ENCODE data around the gene CAV2.

CAV2 gene

DNA sequence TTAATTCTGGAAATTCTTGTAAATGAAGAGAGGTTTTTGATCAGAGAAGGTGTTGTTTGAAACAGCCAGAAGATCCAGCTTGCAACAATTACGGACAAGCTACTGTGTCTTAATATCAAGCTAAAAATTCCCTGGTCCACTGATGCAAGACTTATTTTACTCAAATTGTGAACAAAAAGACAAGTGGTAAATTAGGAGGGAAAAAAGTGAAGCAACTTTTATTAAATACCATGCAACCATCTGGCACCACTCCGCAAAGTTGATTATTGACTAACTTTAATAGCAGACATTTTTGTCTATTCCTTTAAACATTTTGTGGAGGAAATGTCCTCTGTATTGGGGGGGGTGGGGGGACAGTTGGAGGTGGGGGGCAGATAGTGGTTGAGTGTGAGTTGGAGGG is 5.1 kb upstream of the CAV2 start:
- DNase-seq (ENCODE audit: extremely low read depth, low read depth), result no peak
- TF ChIP-seq, protein P1, sequence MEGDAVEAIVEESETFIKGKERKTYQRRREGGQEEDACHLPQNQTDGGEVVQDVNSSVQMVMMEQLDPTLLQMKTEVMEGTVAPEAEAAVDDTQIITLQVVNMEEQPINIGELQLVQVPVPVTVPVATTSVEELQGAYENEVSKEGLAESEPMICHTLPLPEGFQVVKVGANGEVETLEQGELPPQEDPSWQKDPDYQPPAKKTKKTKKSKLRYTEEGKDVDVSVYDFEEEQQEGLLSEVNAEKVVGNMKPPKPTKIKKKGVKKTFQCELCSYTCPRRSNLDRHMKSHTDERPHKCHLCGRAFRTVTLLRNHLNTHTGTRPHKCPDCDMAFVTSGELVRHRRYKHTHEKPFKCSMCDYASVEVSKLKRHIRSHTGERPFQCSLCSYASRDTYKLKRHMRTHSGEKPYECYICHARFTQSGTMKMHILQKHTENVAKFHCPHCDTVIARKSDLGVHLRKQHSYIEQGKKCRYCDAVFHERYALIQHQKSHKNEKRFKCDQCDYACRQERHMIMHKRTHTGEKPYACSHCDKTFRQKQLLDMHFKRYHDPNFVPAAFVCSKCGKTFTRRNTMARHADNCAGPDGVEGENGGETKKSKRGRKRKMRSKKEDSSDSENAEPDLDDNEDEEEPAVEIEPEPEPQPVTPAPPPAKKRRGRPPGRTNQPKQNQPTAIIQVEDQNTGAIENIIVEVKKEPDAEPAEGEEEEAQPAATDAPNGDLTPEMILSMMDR (IDR thresholded peaks at IDR 0.05; ENCODE audit: low read depth, low read length), result no peak

DNA sequence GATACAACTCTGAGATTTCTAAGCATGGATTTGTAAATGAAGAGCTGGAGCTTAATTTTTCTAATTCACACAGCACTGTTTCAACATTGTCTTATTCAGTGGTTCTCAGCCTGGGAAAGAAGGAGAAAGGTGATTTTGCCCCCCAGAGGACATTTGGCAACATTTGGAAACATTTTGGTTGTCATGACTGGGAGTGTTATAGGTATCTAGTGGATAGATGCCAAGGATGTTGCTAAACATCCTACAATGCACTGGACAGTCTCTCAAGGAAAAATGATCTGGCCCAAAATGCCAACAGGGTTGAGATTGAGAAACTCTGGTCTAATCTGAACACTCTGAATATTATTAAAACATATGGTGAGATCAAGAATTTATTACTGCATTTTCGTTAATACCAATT is 3.8 kb upstream of the CAV2 start:
- DNase-seq (ENCODE audit: extremely low read depth, low read depth), result no peak
- TF ChIP-seq, protein P1 (IDR thresholded peaks at IDR 0.05; ENCODE audit: low read depth, low read length), result no peak; the same call in none of the 2 replicates

DNA sequence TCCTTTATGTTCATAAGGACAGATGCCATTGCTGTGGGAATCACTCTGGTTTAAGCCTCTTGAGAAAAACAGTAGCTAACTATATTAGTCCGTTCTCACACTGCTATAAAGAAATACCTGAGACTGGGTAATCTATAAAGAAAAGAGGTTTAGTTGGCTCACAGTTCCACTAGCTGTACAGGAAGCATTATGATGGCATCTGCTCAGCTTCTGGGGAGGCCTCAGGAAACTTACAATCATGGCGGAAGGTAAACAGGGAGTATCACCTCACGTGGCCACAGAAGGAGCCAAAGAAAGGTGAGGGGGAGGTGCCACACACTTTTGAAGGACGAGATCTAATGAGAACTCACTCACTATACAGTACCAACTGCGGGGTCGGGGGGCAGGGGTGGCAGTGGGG is 2.9 kb upstream of the CAV2 start:
- TF ChIP-seq, protein P1 (IDR thresholded peaks at IDR 0.05; ENCODE audit: low read depth, low read length), result no peak
- DNase-seq (ENCODE audit: extremely low read depth, low read depth), result no peak

DNA sequence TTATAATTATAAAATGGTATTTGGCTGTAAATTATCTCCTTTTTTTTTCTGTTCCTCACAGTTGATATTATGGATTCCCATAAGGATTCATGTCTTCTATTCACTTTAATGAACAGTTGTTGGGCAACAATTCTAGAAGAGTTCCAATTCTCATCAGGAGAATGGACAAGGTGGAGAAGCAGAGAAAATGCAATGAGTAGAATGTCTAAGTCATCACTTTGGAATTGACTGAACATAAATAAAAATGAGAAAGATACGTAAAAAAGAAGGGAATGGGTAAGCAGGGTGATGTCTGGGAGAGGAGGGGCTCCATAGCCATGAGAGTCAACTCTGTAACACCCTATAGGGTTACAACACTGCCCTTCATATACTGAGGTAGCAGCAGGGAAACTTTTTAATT is 1.8 kb upstream of the CAV2 start:
- DNase-seq (ENCODE audit: extremely low read depth, low read depth), result no peak
- TF ChIP-seq, protein P1 (IDR thresholded peaks at IDR 0.05; ENCODE audit: low read depth, low read length), result no peak

DNA sequence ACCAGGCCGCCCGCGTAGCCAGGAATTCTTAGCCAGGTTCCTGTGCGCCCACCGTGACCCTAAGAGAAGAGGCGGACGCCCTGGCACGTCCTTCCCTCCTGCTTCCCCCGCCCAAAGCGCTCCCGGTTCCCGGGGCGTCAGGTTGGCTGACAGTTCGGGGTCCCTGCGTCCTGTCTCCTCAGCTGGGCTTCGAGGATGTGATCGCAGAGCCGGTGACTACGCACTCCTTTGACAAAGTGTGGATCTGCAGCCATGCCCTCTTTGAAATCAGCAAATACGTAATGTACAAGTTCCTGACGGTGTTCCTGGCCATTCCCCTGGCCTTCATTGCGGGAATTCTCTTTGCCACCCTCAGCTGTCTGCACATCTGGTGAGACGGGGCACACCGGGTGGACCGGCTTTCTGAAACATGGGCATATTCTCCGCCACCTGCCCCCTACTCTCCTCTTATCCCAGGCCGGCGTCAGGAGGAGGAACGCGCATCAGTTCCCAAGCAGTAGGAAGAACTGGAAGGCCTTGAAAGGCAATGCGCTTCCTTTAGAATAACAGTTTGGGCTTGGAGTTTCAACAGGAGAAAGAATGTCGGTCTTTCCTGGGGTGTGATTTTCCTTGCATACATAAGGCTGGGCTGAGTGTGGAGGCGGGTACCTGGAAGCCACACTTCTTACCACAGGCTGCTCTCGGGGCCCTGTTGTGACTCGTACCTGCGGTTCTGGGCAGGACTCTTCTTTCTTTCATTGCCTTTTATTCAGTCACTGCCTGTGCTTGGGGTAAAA is 728 bp downstream of the CAV2 start:
- DNase-seq (ENCODE audit: extremely low read depth, low read depth), result no peak

DNA sequence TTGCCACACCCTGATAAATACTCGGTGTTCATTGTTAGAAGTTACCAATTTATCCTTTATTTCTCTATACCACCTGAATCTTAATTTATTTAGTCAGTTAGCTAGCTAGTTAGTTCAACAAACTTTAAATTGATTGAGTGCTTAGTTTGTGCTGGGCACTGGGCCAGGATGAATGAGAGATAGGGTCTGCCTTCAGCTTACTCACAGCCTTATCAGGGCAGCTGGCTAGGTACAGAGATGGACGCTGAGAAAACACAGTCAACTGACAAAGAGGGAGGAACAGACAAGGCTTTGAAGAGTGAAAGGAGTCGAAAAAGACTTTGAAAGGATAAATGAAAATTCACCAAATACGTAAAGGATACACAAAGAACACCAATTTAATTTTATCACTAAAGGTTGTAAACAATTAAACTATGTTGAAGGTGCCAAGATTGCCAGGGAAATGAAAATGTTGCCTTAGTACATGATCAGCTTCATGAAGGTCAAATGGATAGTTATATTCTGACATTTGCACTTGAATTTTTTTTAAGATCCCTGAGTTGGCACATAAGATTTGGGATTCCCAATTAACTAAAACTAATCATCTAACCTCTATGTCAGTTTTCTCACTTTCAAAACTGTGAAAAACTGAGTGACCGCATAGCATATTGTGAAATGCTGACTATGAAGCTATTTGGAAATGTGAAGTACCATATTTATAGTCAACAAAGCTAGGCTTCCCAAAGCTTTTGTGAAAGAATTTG is 2.1 kb downstream of the CAV2 start:
- DNase-seq (ENCODE audit: extremely low read depth, low read depth), result no peak
- TF ChIP-seq, protein P1 (IDR thresholded peaks at IDR 0.05; ENCODE audit: low read depth, low read length), result no peak

More for the DNA sequence above, 728 bp downstream of the CAV2 start:
- TF ChIP-seq, protein P1 (IDR thresholded peaks at IDR 0.05; ENCODE audit: low read depth, low read length), result no peak
